Measurements from ENCODE around the gene PAX3. TPM values are rescaled to one million over a fixed set of nuclear protein-coding genes. Genes with fewer than 3 reads are reported as not detected.

Gene PAX3
- not detected for total RNA-seq

DNA sequence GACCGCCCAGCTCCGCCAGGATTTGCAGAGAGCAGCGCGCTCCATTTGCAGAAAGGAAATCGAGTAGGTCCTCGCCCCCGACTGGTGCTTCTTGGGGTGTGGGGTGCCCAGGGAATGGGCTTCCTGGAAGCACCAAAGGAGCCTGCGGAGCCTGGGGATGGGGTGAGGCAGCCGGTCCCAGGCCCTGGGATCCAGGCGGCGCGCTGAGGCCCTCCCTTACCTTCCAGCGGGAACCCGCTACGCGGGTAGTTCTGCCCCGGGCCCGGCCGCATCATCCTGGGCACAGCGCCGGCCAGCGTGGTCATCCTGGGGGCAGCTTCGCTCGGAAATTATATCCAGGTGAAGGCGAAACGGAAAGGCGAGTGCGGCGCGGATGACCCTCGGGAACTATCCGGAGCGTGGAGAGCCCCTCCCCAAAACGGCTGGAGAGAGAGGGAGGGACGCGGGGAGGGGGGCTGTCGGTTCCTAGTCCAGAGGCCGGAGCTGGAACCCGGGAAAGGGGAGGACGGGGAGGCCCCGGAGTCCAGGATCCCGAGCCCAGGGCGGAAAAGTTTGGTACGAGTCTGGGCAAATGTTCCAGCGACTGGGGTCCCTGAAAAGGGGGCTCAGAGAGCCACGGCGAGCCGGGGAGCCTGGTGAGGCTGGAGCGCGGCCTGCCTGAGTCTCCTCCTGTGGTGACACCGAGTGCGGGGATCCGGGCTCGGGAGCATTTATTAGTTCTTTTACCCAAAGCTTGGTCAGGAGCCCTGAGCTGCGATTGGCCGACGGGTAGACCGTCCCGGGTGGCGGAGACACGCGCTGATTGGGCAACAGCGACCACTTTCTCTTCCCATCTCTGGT lies at the start of gene PAX3:
Gene PAX3 (minus strand): TSS at position 688 of the 840 bp plus-strand sequence. CDS start 383 bp downstream, at position 305.
- no peak for DNase-seq (ENCODE audit: low read depth in 2 of 3, low spot score in 2 of 3)

- DNase-seq (ENCODE audit: low read depth in 2 of 3, low spot score in 2 of 3), result no peak
Observed at GRCh38 chr2:222341331-222341730, 42.5 kb upstream of the PAX3 start.

- no peak for DNase-seq (ENCODE audit: low read depth in 2 of 3, low spot score in 2 of 3)
Observed at GRCh38 chr2:222338374-222338773, 39.6 kb upstream of the PAX3 start.

DNA sequence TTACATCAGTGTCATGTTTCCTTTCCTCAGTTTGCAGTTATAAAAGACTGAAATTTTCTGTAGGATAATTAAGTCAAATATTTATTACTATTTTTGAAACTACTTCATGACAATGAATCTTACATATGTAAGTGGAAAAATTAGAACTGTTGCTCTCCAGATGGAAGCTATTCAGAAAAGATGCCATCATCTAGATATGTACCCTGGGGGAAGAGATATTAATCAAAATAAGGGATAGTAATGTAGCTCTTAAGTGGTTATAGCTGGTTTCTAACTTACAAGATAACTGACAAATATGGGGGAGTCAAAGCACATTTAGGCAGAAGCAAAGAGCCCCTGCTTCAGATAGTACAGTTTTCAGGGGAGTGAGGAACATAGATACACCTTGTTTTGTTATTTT lies 38.1 kb upstream of the PAX3 start:
- no peak for DNase-seq (ENCODE audit: low read depth in 2 of 3, low spot score in 2 of 3)

DNA sequence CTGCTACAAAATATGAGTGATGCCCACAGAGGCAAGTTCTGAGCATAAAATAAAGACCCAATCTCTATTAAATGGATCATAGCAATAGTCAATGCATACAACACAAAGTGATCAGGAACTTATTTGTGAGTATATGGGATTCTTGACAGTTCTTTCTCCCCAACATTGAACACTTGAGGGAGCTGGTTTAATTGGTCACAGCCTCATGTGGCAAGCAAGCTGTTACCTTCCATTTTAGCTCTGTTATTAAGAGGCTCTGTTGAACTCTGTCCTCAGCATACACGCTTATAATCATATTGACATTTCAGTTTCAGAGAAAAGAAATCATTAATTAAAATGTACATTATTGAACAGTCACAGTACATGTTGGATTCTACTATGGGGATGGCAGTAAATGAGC lies 37.6 kb upstream of the PAX3 start:
- no peak for DNase-seq (ENCODE audit: low read depth in 2 of 3, low spot score in 2 of 3)

GRCh38 chr2:222334914-222335313 lies 36.1 kb upstream of the PAX3 start:
- DNase-seq (ENCODE audit: low read depth in 2 of 3, low spot score in 2 of 3), result no peak

GRCh38 chr2:222333397-222333796 lies 34.6 kb upstream of the PAX3 start:
- DNase-seq (ENCODE audit: low read depth in 2 of 3, low spot score in 2 of 3), result no peak

- peak in 1 of 3 donors; percentile 55 for DNase-seq (ENCODE audit: low read depth in 2 of 3, low spot score in 2 of 3)
Observed at GRCh38 chr2:222332116-222332515, 33.3 kb upstream of the PAX3 start.

- DNase-seq (ENCODE audit: low read depth in 2 of 3, low spot score in 2 of 3), result no peak
Observed at GRCh38 chr2:222330910-222331309, 32.1 kb upstream of the PAX3 start.

DNA sequence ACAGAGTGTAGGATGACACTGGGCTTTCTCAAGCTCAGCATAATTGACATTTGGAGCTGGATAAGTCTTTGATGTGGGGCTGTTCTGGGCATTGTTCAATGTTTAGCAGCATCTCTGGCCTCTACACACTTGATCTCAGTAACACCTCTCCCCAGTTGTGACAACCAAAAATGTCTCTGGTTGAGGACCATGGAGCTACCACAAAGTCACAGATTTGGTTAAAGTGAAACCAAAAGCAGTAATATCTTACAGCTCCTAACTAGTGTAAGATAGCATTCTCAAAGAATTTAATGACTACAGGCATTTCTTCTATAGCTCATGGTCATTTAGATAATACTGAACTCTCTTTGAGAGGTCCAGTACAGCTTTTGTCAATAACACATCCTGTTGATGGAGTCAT lies 23.4 kb upstream of the PAX3 start:
- peak in 1 of 3 donors; percentile 22 for DNase-seq (ENCODE audit: low read depth in 2 of 3, low spot score in 2 of 3)

DNA sequence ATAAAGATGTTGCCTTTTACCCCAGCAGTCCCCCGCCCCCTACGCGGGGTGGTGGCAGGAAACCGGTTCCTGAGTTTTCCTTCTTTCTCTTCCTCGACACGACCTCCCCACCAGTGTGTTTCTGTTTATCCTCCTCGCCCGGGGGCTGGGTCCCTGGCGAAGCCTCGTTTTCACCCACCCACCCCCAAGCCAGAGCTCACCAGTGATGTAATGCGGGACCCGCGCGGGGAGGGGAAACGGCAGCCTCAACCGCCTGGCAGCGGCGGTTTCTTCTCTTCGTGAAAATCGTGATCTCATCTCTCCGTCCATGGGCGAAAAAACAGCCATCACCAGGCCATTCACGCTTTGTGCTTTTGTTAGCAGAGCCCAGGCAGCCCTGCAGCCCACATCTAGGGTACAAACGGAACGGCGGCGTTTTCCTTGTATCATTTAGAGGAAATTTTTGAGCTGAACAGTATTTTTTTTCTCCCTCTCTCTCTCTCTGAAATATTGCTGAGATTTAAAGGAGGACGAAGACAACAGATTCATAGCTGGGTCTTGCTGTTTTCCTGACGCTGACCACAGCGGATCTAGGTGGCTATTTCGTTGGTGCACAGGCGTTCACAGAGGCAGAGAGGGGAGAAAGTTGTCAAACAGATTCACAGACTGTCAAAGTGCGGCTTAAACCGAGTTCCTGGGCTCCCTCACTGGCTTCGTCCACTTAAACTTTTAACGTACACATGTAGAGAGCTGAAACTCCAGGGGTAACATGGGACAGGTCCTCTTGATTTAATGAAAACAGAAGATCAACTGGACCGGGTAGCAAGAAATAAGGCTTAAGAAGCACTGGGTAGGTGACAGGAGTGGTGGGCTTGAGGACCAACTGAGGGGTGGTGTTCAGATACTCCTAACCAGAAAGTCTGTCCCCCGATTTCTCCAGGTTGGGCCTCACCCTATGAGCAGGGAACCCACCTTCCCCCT lies 21.9 kb upstream of the PAX3 start:
- peak in 1 of 3 donors; percentile 64 for DNase-seq (ENCODE audit: low read depth in 2 of 3, low spot score in 2 of 3)

DNA sequence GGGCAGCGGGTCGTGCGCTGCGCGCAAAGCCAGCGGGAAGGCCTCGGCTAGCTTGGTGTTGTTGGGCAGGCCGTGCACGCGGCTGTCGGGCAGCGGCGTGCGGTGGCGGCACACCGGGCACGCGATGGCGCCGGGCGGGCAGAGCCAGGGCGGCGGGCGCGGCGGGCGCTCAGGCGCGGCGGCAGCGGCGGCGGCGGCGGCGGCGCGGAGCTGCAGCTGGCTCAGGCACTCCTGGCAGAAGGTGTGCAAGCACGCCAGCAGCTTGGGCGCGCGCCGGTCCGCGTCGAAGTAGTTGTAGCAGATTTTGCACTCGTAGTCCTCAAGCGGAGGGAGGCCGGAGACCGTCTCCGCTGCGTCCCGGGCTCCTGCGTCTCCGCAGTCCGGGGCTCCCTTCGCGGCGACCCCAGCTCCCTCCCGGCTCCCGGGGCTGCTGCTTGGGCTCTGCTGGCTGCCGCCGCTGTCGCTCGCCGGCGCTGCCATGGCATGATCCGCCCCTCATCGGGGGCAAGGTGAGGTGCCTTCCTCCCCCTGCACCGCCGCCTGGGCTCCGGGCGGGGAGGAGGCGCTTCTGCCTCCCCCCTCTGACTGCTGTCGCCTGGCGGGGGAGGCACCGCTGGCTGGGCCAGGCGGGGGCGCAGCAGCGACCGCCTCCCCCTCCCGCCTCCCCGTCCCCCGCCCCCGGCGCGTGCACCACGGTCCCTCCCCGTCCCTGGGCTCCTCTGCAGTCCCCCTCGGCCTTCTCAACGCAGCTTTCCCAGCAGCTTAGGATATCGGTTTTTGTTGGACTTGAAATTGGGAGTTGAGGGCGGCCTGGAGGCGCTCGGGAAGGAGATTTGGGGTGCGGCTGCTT lies 21.0 kb upstream of the PAX3 start:
- DNase-seq (ENCODE audit: low read depth in 2 of 3, low spot score in 2 of 3), result peak in 1 of 3 donors; percentile 31

DNA sequence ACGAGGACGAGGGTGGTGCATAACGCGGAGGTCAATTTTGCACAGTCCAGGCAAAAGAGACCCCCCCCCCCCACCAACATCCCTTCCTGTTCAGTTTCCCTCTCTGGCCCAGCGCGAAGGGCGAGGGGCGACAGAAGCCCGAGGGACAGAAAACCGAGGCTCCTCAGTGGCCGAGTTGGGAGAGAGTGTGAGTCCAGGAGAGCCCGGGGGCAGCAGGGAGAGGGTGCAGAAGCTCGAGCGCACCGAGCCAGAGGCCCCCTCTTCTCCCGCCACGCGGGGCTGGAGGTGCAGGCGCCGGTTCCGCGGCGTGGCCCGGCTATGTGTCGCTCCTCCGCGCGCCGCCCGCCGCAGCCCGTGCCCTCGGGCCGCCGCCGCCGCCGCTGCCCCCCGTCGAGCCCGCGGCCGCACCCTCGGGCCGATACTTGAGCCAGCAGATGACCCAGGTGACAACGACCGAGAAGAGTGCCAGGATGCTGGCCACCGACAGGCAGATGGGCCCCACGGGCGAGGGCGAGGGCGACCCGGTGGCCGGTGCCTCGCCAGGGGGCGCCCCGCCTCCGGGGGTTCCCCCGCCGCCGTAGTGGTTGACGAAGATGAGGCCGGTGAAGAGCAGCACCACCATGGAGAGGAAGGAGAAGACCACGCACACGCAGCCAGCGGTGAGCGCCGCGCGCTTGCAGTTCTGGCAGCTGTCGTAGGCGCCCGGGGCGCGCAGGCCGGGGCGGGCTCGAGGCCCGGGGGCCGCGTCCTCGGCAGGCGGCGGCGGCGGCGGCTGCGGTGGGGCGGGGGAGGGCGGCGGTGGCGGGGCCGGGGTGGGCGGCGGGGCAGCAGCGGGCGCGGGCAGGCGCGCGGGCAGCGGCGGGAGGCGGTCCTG lies 20.2 kb upstream of the PAX3 start:
- DNase-seq (ENCODE audit: low read depth in 2 of 3, low spot score in 2 of 3), result peak in 2 of 3 donors; percentile 54 to 66

DNA sequence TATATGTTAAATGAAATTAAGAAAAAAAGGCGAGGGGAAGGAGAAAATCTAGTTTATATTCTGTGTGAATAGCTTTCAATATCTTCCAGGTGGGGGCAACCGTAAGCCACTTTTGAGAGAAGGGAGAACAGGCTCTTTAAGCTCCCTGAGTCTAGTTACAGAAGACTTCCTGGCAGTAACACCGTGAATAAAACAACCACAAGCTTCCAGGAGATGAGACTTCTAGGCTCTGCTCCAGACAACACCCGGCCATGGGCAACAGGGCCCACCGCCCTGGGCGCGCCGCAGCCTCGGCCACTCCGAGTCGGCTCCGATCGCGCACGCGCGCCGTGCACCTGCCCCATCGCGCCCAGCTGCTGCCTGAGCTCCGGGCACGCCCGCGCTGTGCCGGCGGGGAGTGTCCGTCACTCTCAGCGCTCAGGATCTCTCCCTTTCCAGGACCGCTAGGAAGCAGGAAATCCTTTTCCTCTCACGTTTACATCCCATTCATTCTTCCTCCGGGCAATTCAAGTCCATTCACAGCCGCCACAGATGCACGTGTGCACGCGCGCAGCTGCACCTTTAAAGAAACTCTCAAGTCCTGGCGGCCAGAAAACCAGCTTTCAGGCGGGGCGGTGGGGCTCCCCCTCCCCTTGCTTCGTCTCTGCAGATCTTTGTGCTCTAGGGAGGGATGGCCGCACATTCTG lies 19.4 kb upstream of the PAX3 start:
- DNase-seq (ENCODE audit: low read depth in 2 of 3, low spot score in 2 of 3), result peak in 2 of 3 donors; percentile 67 to 87

GRCh38 chr2:222315443-222316121 lies 16.8 kb upstream of the PAX3 start:
- DNase-seq (ENCODE audit: low read depth in 2 of 3, low spot score in 2 of 3), result peak in 2 of 3 donors; percentile 28 to 33

- peak in 1 of 3 donors; percentile 23 for DNase-seq (ENCODE audit: low read depth in 2 of 3, low spot score in 2 of 3)
Observed at GRCh38 chr2:222313816-222314215, 15.0 kb upstream of the PAX3 start.

DNA sequence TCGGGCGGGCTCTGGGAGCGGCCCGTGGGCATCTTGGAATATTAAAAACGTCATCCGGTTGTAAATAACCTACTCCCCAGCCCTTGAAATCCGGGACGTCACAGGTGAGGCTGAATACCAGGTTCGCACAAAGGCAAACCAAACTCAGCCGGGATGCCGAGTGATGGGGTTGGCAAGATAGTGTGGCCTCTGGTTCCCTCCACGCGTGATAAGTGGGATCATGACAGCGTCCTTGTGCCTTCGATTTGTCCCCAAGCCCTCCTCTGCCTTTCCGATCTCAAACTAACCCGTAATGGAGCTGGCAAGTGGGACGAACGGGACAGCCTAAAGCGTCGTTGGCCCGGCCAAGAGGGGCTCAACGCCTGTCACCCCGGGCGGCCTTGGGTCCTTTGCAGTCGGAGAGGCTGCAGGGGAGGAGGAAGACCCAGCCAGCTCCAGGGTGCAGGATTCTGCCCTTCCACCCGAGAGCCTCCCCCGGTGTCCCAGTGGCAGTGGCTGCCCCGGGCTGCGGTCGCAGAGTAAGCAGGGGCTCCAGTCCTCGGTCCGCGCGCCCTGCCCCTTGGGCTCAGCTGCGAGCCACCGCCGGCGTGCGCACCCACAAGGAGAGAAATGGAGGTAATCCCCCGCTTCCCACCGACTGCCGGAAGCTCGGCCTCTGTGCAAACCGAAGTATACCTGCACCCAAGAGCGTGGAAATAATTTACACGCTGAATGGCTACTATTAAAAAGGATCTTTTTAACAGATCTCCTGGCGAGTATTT lies 13.4 kb upstream of the PAX3 start:
- peak in 2 of 3 donors; percentile 18 to 35 for DNase-seq (ENCODE audit: low read depth in 2 of 3, low spot score in 2 of 3)
